H54 (cell line): ENCODE measurements around the gene ACOT11.

Source experiments
- DNase-seq: peaks from one replicate; pipeline ENCODE4 v3.0.0; 2011; ENCODE audit warnings: low spot score, mixed read lengths; ENCODE audit not compliant: insufficient read length
- FAIRE-seq: peaks from 3 replicates; lab custom pipeline; 2011; peaks lifted over from hg19 to GRCh38; lab: Jason Lieb, UNC
- POLR2A ChIP-seq: IDR thresholded peaks from 2 replicates; pipeline ENCODE4 v1.6.1; 2011; ENCODE audit warnings: low read depth, mild to moderate bottlenecking, low read length

The ACOT11 gene

GRCh38 chr1:54545916-54546635 is 2.0 kb upstream of the ACOT11 start:
- no peak for DNase-seq
- FAIRE-seq = no peak
- TF ChIP-seq POLR2A = no peak

GRCh38 chr1:54546651-54547401 is 1.2 kb upstream of the ACOT11 start:
- DNase-seq (no peak), FAIRE-seq (no peak)

GRCh38 chr1:54548389-54549044 is 489 bp downstream of the ACOT11 start:
- FAIRE-seq (no peak), DNase-seq (no peak)
- TF ChIP-seq POLR2A = no peak

More at GRCh38 chr1:54546651-54547401, 1.2 kb upstream of the ACOT11 start:
- no peak for TF ChIP-seq POLR2A

GRCh38 chr1:54549181-54549924 is 1.3 kb downstream of the ACOT11 start:
- TF ChIP-seq POLR2A = no peak
- no peak for DNase-seq
- no peak for FAIRE-seq

GRCh38 chr1:54551891-54552290 is 3.9 kb downstream of the ACOT11 start:
- DNase-seq (no peak), FAIRE-seq (no peak)
- no peak for TF ChIP-seq POLR2A

- no peak for TF ChIP-seq POLR2A
- DNase-seq (no peak), FAIRE-seq (no peak)
Observed at GRCh38 chr1:54553602-54554313, 5.7 kb downstream of the ACOT11 start.

GRCh38 chr1:54556110-54556509 is 8.1 kb downstream of the ACOT11 start:
- FAIRE-seq (no peak), DNase-seq (no peak)
- no peak for TF ChIP-seq POLR2A

GRCh38 chr1:54557671-54558355 is 9.8 kb downstream of the ACOT11 start:
- FAIRE-seq (no peak), DNase-seq (no peak)
- TF ChIP-seq POLR2A = no peak

GRCh38 chr1:54558434-54559030 is 10.5 kb downstream of the ACOT11 start:
- FAIRE-seq (no peak), DNase-seq (no peak)
- TF ChIP-seq POLR2A = no peak

GRCh38 chr1:54559111-54559548 is 11.1 kb downstream of the ACOT11 start:
- FAIRE-seq (no peak), DNase-seq (no peak)
- TF ChIP-seq POLR2A = no peak

GRCh38 chr1:54559771-54560231 is 11.8 kb downstream of the ACOT11 start:
- FAIRE-seq (no peak), DNase-seq (no peak)
- no peak for TF ChIP-seq POLR2A
